IgD-negative memory B cell (primary cell): ENCODE data around the gene CMTR1. TPM values are rescaled to one million over a fixed set of nuclear protein-coding genes. Genes with fewer than 3 reads are reported as not detected.
"Not testable (repeated sequence)": the region's sequence is repeated elsewhere in the genome, so short reads cannot be mapped to it uniquely, and the experiment has no call there.

Experiments used
- H3K27ac Mint-ChIP-seq, 3 donors: one replicate each; pipeline ENCODE4 v1.8.0; 2020 to 2022; ENCODE audit warnings: mild to moderate bottlenecking in 3 of 3, mixed read lengths in 3 of 3, moderate library complexity in 1 of 3
- H3K27me3 Mint-ChIP-seq: one replicate; pipeline ENCODE4 v1.8.0; 2021; ENCODE audit warnings: mixed read lengths
- H3K36me3 Mint-ChIP-seq: one replicate; pipeline ENCODE4 v1.8.0; 2020; ENCODE audit warnings: mild to moderate bottlenecking, mixed read lengths
- H3K4me1 Mint-ChIP-seq, 3 donors: one replicate each; pipeline ENCODE4 v1.8.0; 2020 to 2022; ENCODE audit warnings: mixed read lengths in 3 of 3, mild to moderate bottlenecking in 1 of 3
- H3K4me3 Mint-ChIP-seq, 4 donors: one replicate each; pipeline ENCODE4 v1.8.0; 2020 to 2022; ENCODE audit warnings: mild to moderate bottlenecking in 4 of 4, mixed read lengths in 4 of 4, moderate library complexity in 3 of 4
- H3K9me3 Mint-ChIP-seq, 3 donors: one replicate each; pipeline ENCODE4 v1.8.0; 2020 to 2021; ENCODE audit warnings: mixed read lengths in 3 of 3, mild to moderate bottlenecking in 1 of 3
- polyA plus RNA-seq: library from polyadenylated mRNA; unstranded; fragments of 300-500 nt; fragmentation: Illumina TruSeq; gene quantifications from one replicate; pipeline ENCODE4 v1.2.3, GENCODE V29; 2021

CMTR1 gene
- polyA plus RNA-seq, 1 donor from 2014 or later, result 27.5 TPM

- H3K9me3 Mint-ChIP-seq, H3K27me3 Mint-ChIP-seq, H3K36me3 Mint-ChIP-seq: not testable (repeated sequence)
- Mint-ChIP-seq H3K4me1 (peaks cover 38 to 68% (median 57%) of the 10 kb centered on the region in 3 donors), H3K4me3 (peak overlapping the region in 1 of 4 donors; percentile 19), H3K27ac (peak overlapping the region in 1 of 3 donors; percentile 100)
These were observed 67.9 kb downstream of the CMTR1 start for GRCh38 chr6:37500904-37501303.

- no peaks in the 10 kb centered on the region for H3K27me3 Mint-ChIP-seq
- H3K4me1 Mint-ChIP-seq, result peaks cover 36 to 62% (median 57%) of the 10 kb centered on the region in 3 donors
- peak overlapping the region; percentile 95 to 100 (median 98) for H3K27ac Mint-ChIP-seq
- peaks cover 4% of the 10 kb centered on the region for H3K36me3 Mint-ChIP-seq
- no peaks in the 10 kb centered on the region for H3K9me3 Mint-ChIP-seq
- H3K4me3 Mint-ChIP-seq, result peak overlapping the region; percentile 59 to 87 (median 78)
These were observed 68.8 kb downstream of the CMTR1 start for GRCh38 chr6:37501632-37502491.

DNA sequence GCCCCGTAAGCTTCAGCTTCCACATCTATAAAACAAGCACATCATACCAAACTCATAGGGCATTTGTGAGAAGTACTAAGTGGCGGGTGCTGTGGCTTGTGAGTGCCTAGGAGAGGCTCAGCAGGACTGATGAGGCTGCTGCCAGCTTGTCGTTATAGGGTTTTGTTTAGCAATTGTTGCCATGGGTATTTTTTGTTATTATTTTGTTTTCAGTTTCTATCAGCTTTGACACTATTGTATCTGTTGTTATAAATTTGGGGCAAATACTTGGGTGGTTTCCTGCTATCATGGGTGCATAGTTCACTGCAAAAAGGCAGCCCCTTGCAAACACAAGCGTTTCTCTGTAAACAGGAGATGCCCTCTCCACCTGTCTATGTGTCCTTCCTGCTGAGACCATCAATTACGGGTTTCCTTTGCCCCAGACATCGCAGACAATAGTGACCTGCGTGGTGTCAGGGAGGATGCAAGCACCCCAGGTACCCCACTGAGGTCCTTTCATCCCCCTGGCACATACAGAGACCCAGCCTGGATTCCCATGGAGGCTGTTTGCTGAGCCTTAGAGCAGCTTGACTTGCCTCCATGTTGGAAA lies 69.8 kb downstream of the CMTR1 start:
- H3K27ac Mint-ChIP-seq, result peak overlapping the region; percentile 95 to 100 (median 98)
- peak overlapping the region; percentile 60 to 87 (median 78) for H3K4me3 Mint-ChIP-seq
- no peaks in the 10 kb centered on the region for H3K9me3 Mint-ChIP-seq
- H3K4me1 Mint-ChIP-seq, result peaks cover 31 to 55% (median 52%) of the 10 kb centered on the region in 3 donors
- H3K36me3 Mint-ChIP-seq, result peaks cover 3% of the 10 kb centered on the region
- no peaks in the 10 kb centered on the region for H3K27me3 Mint-ChIP-seq

- no peaks in the 10 kb centered on the region for H3K9me3 Mint-ChIP-seq
- peak overlapping the region; percentile 95 to 100 (median 98) for H3K27ac Mint-ChIP-seq
- peak overlapping the region; percentile 60 to 87 (median 78) for H3K4me3 Mint-ChIP-seq
- H3K27me3 Mint-ChIP-seq, result no peaks in the 10 kb centered on the region
- peaks cover 3% of the 10 kb centered on the region for H3K36me3 Mint-ChIP-seq
- peaks cover 31 to 53% (median 49%) of the 10 kb centered on the region in 3 donors for H3K4me1 Mint-ChIP-seq
These were observed 70.4 kb downstream of the CMTR1 start for GRCh38 chr6:37503309-37503965.

DNA sequence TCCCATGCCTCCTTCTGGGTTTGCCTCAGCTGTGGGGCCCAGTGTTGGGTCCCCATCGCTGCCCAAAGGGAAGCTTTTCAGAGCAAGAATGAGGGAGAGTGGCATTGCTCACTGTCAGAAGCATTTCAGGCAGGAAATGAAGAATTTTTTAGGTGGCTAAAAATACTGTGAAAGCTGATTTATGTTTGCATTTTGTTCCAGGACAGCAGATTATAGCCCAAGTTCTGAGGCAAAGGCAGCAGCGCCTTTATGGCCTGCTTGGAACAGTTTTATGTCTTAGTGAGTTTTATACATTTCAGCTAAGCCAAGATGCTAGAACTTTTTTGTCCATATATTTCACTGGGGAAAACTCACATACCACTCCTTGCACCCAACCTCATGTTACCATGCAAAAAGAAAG lies 71.0 kb downstream of the CMTR1 start:
- Mint-ChIP-seq H3K27me3 (no peaks in the 10 kb centered on the region), H3K4me3 (peak overlapping the region in 3 of 4 donors; percentile 65 to 87 (median 80)), H3K9me3 (no peaks in the 10 kb centered on the region), H3K27ac (peak overlapping the region; percentile 95 to 100 (median 98)), H3K36me3 (peaks cover 3% of the 10 kb centered on the region), H3K4me1 (peaks cover 31 to 50% (median 45%) of the 10 kb centered on the region in 3 donors)

GRCh38 chr6:37506479-37506878 lies 73.5 kb downstream of the CMTR1 start:
- Mint-ChIP-seq H3K36me3 (no peaks in the 10 kb centered on the region), H3K27ac (peak overlapping the region in 1 of 3 donors; percentile 80), H3K9me3 (no peaks in the 10 kb centered on the region), H3K4me3 (no peak overlapping the region), H3K27me3 (no peaks in the 10 kb centered on the region), H3K4me1 (peaks cover 25 to 36% (median 36%) of the 10 kb centered on the region in 3 donors)

GRCh38 chr6:37507077-37507476 lies 74.1 kb downstream of the CMTR1 start:
- Mint-ChIP-seq H3K27ac (peak overlapping the region in 1 of 3 donors; percentile 80), H3K9me3 (no peaks in the 10 kb centered on the region), H3K4me3 (no peak overlapping the region), H3K27me3 (no peaks in the 10 kb centered on the region), H3K4me1 (peaks cover 20 to 31% (median 31%) of the 10 kb centered on the region in 3 donors), H3K36me3 (no peaks in the 10 kb centered on the region)

GRCh38 chr6:37507690-37508421 lies 74.8 kb downstream of the CMTR1 start:
- Mint-ChIP-seq H3K27ac (peak overlapping the region in 1 of 3 donors; percentile 48), H3K36me3 (no peaks in the 10 kb centered on the region), H3K9me3 (no peaks in the 10 kb centered on the region), H3K4me1 (peaks cover 14 to 25% (median 25%) of the 10 kb centered on the region in 3 donors), H3K4me3 (no peak overlapping the region), H3K27me3 (no peaks in the 10 kb centered on the region)

DNA sequence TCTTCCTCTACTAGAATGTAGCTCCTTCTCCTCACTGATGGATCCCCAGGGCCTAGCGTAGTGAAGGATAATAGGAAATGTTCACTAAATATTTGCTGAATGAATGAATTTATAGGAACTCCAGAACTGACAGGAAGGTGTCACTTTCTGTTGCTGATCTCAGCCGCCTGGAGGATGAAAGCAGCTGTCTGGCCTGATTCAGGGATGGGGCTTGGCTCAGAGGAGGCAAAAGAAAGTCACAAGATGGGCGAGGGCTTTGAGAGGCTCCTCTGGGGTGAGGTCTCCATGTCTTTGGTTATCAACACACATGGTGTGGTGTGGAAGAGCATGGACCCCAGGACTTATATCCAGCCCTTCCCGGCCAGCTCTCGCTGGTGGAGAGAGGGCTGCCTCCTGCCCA lies 78.2 kb downstream of the CMTR1 start:
- peaks cover 5 to 24% (median 18%) of the 10 kb centered on the region in 3 donors for H3K4me1 Mint-ChIP-seq
- no peak overlapping the region for H3K4me3 Mint-ChIP-seq
- peaks cover 3% of the 10 kb centered on the region for H3K27me3 Mint-ChIP-seq
- H3K9me3 Mint-ChIP-seq, result no peaks in the 10 kb centered on the region
- no peak overlapping the region for H3K27ac Mint-ChIP-seq
- peaks cover 2% of the 10 kb centered on the region for H3K36me3 Mint-ChIP-seq

DNA sequence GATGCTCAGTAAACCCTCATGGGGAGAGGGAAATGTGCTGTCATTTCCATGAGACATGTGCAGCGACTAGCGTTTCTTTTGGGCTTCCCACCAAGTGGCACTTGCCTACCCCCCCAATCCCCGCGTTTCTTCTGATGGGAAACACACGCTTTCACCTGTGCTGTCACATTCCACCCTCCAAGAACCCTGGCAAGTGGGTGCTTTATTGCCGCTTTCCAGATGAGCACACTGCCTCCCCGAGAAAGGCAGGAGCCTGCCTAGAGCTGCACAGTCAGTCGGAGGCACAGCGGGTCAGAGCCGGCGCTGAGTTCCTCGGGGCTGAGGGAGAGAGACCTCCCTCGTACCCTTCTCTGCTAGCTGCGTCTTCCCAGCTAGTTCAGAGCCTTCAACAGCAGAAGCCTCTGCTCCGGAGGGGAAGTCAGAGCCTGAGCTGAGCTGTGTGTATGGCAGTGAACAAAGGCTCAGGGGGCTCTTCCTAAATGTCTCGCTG lies 78.9 kb downstream of the CMTR1 start:
- peak overlapping the region in 1 of 3 donors; percentile 27 for H3K27ac Mint-ChIP-seq

DNA sequence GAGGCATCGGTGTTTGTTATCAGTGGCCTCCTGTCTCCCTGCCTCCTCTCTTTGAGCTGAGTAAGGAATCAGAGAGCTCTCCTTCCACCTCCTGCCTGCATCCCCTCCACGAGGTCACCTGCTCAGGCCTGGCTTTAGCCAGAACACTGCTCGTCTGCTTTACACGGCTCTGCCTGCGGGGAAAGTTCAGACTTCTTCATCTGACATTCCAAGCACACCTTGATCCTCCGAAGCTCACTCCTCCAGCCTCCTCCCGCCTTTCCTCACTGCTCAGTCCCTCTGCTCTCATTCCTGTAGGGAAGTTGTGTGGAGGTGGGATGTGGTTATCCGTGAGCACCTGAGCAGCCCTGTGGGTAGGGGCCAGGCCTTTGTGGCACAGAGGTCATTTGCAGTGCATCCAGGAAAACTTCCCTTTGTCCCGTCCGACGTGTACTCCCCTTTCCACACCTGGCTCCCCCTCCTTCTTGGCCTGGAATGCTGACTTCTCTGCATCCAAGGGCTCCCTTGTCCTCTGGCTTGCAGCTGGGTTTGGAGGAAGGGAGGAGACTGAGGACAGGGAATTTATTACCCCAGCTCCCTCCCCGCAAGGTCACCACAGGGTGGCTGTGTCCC lies 79.5 kb downstream of the CMTR1 start:
- Mint-ChIP-seq H3K27ac (peak overlapping the region in 1 of 3 donors; percentile 67), H3K27me3 (peaks cover 3% of the 10 kb centered on the region), H3K4me1 (peaks cover 15 to 32% (median 27%) of the 10 kb centered on the region in 3 donors), H3K4me3 (no peak overlapping the region), H3K9me3 (no peaks in the 10 kb centered on the region), H3K36me3 (peaks cover 2% of the 10 kb centered on the region)

More for the DNA sequence above, 78.9 kb downstream of the CMTR1 start:
- H3K4me3 Mint-ChIP-seq, result peak overlapping the region in 1 of 4 donors; percentile 5
- H3K36me3 Mint-ChIP-seq, result peaks cover 2% of the 10 kb centered on the region
- peaks cover 12 to 30% (median 24%) of the 10 kb centered on the region in 3 donors for H3K4me1 Mint-ChIP-seq
- H3K9me3 Mint-ChIP-seq, result no peaks in the 10 kb centered on the region
- peaks cover 3% of the 10 kb centered on the region for H3K27me3 Mint-ChIP-seq

DNA sequence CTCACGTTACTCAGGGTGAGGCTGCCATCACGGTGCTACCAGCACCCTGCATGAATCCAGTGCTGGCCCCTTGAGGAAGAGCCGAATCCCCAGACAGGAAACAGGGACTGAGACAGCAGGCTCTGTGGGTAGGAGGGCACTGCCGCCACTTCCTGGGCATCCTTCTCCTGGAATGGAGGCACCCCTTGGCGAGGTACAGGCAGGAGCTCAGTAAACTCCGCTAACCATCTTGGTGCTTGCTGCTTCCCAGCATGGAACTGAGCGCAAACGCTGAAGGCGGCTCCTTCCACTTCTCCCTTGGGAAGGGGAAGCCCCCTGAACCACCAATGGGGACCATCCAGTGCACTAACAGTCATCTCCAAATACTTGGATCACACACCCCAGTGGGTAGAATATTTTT lies 80.1 kb downstream of the CMTR1 start:
- Mint-ChIP-seq H3K27me3 (peaks cover 3% of the 10 kb centered on the region), H3K36me3 (peaks cover 2% of the 10 kb centered on the region), H3K9me3 (no peaks in the 10 kb centered on the region), H3K4me1 (peaks cover 17 to 29% (median 29%) of the 10 kb centered on the region in 3 donors), H3K4me3 (no peak overlapping the region), H3K27ac (peak overlapping the region in 1 of 3 donors; percentile 67)

GRCh38 chr6:37513576-37513975 lies 80.6 kb downstream of the CMTR1 start:
- peaks cover 3% of the 10 kb centered on the region for H3K27me3 Mint-ChIP-seq
- no peaks in the 10 kb centered on the region for H3K9me3 Mint-ChIP-seq
- peaks cover 17 to 26% (median 26%) of the 10 kb centered on the region in 3 donors for H3K4me1 Mint-ChIP-seq
- H3K4me3 Mint-ChIP-seq, result no peak overlapping the region
- H3K36me3 Mint-ChIP-seq, result peaks cover 2% of the 10 kb centered on the region
- no peak overlapping the region for H3K27ac Mint-ChIP-seq

- Mint-ChIP-seq H3K36me3 (peaks cover 6% of the 10 kb centered on the region), H3K4me1 (peaks cover 17 to 26% (median 26%) of the 10 kb centered on the region in 3 donors), H3K9me3 (peaks cover 0 to 2% (median 0%) of the 10 kb centered on the region in 3 donors), H3K27me3 (peaks cover 3% of the 10 kb centered on the region), H3K4me3 (no peak overlapping the region), H3K27ac (peak overlapping the region in 2 of 3 donors; percentile 92 to 97)
These were observed 81.3 kb downstream of the CMTR1 start for GRCh38 chr6:37514321-37514771.
